ENCODE data around the gene CYSLTR2.

GRCh38 chr13:48653472-48653939 lies at the start of gene CYSLTR2:
- no peak for TF ChIP-seq CTCF (optimal IDR thresholded peaks at IDR 0.05 in 1 of 3, IDR thresholded peaks at IDR 0.05 in 1 of 3, conservative IDR thresholded peaks at IDR 0.05 in 1 of 3; ENCODE audit: extremely low read depth in 1 of 3, insufficient read depth in 2 of 3, low read length in 3 of 3)
- no peak for TF ChIP-seq EZH2 (IDR thresholded peaks at IDR 0.05; ENCODE audit: low read length)
